Fibroblast of skin of left biceps (primary cell): ENCODE results near the gene ATP9A.

Experiments used
- DNase-seq, 2 experiments: peaks; one replicate each; pipeline ENCODE4 v3.0.0-alpha.2; 2013; ENCODE audit warnings: low read depth in 2 of 2

ATP9A gene

DNA sequence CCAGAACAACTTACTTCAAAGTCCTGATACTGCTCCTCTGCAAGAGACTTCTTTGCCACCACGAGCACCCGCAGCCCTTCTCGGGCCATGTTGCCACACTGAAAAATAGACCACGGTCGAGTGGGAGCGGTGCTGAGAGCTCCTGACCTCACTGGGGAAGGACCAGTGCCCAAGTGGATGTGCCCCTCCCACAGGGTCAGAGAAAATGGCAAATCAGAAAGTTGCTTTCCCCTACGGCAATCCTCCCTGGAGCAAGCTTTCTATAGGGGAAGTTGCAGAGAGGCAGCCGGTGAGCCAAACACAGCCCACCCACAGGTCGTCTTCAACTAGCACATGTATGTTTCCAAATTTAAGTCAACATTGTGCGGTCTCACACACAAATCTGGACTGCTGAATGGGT lies 140.6 kb downstream of the ATP9A start:
- DNase-seq: no peak

DNA sequence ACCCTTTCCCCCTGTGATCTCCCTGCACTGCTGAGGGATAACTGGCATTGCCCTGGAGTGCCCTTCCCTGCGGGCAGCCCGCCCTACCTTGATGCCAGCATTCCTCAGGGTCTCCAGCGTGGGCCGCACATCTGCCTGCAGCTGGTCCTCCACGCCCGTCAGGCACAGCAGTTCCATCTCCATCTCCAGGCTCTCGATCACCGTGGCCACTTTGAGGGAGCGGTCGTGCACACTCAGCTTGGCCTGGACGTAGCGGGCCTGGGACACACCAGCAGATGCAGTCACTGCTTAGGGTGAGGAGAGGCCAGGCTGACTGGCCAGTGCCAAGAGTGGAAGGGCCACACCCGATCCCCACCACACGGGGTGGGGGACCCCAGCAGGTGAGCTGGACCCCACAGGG lies 143.1 kb downstream of the ATP9A start:
- no peak for DNase-seq

DNA sequence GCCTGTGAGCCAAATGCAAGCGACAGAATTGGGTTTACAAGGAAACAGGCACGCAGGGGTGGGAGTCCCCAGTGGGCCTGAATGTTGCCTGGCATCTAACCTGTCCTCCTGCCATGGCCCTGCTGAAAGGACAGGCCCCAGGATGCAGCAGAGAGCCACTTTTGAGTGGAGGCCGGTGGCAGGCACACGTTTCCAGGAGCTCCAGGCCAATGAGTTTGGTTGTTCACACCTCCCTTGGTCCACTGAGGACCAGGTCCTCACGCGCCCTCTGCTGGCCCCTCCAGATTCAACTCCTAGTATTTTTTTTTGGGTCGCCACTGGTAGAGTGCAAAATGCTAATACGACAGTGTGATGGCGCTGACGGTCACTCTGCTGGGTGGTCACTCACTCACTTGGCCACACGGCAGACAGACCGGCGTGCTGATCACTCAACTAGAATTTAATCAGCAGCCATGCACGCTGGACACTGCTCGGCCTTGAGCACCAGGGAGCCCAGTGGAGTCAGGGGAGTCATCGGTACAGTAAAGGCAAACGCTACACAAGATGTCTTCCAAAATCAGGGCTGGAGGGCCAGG lies 143.9 kb downstream of the ATP9A start:
- no peak for DNase-seq

DNA sequence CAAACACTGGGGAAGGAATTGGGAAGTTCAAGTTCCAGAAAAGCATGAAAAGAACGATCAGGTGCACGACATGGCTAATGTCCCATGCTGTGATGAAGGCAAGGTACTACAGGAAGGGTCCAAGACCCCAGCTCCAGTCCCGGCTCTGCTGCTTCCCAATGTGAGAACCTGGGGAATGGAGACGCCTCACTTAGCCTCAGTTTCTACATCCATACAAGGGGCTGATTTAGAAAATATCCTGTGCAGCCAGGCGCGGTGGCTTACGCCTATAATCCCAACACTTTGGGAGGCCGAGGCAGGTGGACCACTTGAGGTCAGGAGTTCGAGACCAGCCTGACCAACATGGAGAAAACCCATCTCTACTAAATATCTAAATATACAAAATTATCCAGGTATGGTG lies 144.9 kb downstream of the ATP9A start:
- no peak for DNase-seq

DNA sequence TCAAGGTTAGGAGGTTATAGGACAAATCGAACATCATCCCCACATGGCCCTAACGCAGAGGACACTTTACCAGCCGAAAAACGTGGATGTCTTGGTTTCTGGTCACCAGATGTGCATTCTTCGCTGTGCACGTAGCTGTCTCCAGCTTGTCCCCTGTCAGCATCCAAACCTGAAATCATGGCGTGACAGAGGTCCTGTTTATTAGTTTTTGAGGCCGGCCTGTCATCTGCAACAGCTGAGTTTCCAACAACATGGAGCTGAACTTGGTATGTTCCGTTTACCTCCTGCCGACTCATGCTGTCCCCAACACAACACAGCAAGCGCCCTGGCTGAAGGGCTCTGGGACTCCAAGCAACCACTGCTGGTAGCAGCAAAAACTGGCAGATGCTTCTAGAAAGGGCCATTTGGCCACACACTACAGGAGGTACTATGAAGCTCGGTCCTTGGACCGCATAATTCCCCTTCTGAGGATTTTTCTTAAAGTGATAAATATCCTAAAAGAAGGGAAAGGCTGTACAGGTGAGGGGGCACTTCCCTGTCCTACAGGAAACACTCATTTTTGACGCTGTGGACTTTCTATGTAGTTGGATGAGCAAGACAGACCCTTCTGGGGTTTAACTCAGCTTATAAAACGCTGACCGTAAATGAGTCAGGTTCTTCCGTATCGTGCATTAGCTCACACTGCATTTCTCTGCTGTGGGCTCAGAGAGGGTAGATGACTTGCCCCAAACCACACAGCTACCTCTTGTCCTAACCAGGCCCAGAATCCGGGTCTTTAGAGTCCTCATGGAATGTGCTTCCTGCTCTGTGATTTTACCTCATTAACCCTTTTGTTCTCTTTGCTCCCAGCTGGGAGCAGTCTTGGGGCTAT lies 146.0 kb downstream of the ATP9A start:
- no peak for DNase-seq

DNA sequence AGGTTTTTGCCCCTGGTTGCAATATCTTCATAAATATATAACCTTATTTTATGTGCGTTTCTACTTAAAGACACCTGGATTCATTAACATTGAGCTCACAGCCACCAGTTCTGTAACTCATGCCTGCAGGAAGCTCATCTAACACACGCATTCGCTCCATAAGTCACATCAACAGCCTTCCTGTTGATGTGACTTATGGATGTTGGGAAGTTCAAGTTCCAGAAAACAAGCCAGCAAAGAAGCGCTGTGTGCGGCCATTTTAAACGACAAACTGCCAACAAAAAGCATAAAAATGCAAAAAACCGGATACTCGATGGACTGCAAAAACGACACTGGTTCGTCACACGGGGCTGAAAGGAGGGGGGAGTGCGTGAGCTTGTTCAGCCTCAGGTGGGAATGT lies 147.8 kb downstream of the ATP9A start:
- peak; percentile 48 to 53 for DNase-seq

DNA sequence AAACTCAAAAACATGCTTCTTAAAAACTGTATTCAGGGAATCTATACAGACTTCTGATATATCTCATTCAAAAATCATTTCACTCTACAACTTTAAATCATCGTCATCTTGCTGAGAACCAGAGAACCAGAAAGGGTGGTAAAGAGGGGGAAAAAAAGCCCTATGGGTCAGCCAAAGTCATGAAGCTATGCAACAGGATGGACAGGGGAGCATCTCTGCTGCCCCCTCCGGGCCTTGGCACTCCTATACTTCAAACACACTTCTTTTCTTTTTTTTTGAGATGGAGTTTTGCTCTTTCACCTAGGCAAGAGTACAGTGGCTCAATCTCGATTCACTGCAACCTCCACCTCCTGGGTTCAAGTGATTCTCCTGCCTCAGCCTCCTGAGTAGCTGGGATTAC lies 152.1 kb downstream of the ATP9A start:
- no peak for DNase-seq

DNA sequence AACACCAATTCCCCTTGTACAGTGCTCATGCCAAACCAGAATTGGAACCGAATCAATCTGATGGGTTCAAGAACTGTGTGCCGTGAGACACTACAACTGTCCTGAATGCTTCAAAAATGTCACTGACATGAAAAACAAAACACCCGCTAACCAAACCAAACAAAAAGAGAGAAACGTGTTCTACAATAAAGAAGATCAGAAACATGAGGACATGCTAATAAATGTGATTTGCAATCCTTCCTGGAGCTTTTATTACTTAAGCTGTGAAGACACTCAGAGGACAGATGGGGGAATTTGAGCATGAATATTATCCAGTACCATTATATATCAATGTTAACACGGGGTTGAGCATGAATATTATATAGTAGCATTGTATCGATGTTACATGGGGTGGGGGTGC lies 153.5 kb downstream of the ATP9A start:
- DNase-seq: no peak

DNA sequence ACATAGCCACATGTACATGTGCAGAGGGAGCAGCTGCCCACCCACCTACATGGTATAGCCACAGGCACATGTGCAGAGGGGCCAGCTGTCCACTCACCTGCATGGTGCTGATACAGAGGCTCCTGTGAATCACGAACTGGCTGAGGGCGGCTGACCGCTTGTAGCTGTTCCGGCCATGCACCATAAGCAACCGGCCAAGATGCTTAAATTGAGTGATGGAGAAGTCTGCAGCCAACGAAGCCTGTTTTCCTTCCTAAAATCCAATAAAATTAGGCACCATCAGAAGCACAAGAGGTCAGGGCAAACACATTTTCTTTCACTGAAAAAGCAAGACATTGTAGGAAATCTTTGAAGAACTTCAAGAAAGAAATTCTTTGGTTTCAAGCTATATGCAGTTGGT lies 154.6 kb downstream of the ATP9A start:
- DNase-seq: no peak

DNA sequence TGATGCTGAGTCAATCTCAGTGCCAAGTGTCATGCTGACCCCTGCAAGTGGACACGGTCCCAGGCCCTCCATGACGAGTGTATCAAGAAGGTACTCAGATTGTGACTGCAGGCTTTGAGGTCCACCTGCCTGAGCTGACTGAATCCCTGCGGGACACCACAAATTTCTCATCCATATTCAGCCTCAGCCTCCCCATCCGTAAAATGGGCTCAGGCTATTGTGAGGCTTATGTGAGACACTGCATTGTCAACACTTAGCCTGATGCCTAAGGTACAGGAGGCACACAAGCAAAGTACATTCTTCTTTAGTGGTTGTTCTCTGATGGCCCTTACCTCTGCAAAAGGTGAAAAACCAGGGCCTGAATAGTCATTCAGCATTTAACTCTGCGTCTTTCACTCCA lies 155.3 kb downstream of the ATP9A start:
- no peak for DNase-seq

DNA sequence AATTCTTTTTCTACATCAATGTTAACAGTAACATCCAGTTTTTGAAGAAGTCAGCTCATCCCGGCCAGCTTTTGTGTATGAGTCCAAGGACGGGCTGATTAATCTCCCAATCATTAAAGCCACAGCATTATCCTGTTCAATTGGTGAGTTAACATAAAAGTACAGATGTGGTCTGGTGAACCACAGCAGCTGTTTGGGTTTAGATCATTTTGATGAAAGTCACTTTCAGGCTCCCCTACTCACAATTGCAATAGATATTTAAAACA lies 156.6 kb downstream of the ATP9A start:
- no peak for DNase-seq

DNA sequence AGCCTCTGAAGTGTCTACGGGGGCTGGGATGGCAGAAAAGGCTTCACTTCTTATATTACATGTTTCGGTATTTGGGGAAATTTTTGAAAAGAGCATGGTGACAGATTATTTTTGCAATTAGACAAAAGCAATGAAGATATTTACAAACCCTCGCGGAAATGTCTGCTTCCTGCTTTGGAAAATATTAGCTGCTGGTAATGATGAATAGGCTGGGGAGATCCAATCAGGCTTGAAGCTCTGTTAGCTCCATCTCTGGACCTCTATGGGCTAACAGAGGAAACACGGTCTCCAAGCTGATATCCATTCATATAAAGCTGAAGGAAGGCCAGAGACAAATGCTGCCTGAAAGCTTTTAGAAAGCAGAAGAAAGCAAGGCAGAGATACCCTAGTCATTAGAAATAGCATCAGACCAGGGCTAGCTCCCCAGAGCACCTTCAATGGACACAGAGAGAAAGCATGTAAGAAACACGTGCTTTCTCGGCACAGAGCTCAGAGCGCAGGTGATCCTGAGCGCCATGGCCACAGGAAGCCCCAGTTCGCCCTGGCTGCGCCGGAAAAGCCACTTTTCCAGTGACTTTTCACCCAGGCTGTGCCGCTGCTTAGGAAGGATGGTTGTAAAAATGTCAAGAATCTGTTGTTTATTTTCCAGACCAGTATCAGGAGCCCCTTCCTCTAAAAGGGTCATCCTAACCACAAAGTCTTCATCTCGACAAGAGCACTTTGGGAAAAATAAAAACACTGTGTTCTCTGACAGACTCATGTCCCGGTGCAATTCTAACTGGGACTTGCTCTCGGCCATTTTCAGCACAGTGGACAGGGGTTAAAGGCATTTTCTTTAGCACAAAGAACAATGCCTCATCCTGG lies 157.2 kb downstream of the ATP9A start:
- DNase-seq: no peak

DNA sequence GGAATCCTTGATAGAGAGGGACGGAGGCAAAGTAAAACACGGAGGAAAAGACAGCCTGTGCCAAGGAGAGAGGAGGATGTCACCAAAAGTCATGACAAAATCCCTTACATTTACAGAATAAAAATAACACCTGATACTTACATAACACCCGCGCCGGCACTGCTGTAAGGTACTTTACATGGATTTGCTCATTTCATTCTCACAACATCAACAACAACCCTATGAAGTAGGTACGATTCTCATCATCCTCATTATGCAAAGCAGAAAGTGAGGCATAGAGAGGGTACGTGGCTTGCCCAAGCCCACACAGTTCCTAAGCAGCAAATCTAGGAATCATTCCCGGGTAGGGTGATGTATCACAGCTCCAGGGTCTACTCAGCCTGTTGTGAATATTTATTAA lies 158.1 kb downstream of the ATP9A start:
- DNase-seq: no peak

DNA sequence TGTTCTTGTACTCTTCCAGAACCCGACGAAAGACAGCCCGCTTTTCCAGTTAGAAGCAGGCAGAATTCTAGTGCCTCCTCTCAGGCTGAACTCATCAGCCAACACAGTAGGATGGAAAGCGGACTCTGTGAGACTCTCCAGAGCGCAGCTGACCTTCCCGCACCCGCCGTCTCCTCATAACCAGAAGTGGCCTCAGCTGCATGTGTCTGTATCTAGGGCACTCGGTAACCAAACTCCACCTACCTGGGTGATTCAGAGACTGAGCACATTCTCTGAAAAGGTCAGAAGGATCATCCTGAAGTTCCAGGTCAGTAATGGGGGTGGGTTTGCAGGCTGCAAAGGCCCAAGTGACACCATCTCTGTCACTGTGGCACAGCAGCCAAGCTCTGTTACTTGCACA lies 158.9 kb downstream of the ATP9A start:
- DNase-seq: no peak

DNA sequence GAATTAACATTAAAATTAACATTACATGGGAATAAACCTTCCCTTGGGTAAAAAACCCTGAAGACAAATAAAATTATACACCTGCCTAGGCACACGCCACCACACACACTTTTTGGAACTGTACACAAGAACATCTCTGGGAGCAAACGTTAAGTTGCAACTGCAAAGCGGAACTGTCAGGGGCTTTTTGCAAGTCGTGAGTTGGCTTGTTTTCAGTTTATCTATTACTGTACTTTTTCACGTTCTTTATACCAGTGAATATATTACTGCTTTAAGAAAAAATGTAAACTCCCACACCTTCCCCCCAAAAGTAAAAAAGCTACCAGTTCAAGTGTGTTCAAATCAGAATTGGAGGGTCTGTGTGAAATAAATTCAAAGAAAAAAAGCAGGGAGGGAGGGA lies 160.1 kb downstream of the ATP9A start:
- DNase-seq: no peak

DNA sequence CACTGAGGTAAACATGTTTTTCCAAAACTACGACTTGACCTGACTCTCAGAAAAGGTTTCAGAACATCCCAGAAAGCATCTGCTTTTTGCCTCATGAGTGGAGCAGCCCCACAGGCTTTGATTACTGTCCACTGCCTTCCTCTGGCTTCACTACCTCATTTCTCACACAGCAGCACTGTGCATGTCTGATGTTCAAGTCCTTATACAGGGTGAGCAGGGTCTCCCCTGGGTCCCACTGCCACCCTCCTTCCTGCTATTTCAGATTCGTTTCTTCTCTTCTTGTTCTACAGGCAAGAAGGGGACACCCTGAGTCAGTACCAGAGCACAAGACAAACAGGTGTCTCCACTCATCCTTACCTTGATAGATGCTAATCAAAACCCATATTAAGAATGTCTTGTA lies 161.0 kb downstream of the ATP9A start:
- DNase-seq: no peak

DNA sequence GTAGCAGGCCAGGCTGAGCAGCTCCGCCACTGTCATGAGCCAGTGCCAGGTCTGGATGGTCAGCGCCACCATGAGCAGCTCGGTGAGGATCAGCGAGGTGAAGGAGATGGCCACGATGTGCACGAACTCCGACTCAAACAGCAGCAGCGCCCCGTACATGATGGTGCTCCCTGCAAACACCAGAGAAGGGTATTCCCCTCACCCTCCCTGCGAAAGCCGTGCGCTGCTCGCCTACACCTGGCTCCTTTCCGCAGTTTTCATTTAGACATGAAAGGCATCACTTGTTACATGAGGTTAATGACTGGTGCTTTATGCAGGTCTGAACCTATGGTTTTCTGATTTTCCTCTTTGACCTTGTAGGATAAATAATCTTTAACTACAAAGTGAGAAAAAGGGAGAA lies 163.3 kb downstream of the ATP9A start:
- no peak for DNase-seq

DNA sequence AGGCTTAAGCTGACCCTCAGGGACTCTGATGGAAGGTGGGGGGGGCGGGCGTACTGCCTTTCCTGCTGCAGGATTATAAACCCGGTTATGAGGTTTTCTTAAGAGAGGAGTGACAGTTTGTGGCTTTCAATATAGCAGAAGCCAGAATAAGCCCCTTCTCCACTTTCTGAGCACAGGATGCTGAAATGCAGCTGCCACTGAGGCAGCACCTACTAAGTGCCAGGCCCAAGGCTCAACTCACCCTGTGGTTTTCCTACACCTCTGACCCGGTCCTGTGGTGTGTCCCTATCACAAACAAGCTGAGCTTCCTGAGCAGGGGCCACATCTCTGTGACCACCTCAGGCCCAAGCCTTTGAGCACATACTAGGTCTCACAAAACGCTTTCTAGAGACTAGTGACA lies 166.1 kb downstream of the ATP9A start:
- DNase-seq: no peak

DNA sequence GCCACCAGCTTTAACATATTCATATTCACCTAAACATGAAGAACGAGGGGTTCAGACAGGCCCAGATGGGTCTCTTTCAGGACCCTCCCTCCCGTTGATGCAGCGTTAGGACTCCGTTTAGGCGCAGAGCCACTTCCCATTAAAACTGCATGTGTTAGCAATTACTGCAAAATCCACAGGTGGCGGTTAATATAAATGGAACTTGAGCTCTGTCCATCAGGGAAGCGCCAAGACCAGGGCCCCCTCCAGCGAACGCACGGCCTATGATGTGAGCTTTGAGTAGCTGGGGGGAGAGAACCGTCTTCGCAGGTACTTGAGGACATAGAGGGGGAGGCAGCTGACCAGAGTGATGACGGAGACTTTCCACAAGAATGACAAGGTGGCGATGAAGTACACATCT lies 167.2 kb downstream of the ATP9A start:
- DNase-seq: no peak

DNA sequence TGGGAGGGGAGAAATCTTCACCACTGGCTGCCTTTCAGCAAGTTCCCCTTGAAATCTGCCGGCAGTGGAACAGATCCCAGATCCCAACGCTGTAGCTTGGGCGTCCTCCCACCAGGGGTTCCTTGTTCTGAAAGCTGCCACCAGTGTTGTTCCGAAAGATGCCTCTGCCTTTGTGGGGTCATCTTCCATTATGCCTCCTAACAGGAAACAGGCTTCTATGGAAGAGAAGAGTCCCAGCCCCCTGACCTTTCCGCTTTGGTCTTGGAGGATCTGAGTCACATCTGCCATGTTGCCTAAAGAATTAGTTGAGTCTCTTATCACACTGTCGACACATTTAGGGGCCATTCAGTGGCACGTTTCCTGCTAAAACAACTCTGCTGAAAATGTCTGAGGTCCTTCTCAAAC lies 168.2 kb downstream of the ATP9A start:
- DNase-seq: no peak

DNA sequence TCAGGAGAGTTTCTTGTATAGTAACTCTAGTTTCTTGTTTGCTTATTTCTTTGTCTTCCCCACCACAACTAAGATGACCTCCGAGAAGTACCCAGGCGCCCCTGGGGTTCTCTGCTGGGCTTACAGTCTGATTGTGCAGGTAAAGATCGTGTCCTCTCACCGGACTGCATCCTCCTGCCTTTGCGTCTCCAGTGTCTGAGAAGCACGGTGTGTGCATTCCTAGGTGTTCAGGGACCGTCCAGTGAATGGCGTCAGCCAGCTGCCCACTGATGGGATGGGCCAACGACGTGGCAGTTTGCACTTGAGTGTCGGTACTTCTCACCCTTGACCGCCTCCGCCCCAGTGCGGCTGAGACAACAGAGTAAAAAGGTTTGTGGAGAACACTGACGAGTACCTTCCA lies 169.6 kb downstream of the ATP9A start:
- DNase-seq: no peak

DNA sequence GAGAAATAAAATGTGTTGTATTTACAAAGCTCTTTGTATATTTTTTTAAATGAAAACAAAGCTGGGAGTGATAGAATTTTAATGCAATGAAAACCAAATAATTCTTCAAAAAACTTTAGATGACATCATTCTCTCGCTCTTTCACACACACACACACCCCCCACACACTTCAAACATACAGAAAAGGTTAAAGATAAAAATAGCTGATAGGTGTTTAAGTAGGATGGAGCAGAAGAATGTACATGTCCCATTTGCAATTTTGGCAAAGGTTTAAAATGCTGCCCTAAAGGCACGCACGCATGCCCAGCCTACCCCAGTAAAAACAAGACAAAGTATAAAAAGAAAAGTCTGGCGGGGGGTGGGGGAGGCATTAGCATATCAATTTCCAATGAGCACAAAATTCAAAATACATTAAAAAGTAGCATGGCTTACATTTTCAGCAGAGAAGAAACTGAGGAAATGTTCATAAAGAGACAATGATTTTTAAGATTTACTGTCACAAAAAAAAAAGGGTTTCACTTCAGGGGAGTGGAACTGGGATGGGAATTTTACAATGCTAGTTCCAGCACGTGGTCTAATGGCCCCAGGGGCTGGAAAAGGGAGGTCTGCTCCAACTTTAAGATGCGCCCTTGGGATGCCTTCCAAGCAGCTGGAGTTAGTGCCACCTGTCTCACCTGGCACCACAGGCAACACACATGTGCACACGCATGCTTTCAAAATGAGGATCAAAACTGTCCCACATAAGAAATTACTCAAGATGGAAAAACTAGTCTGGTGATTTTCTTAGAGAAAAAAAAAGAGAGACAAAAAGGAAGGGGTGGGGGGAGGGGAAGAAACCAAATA lies 170.6 kb downstream of the ATP9A start:
- no peak for DNase-seq
